Urothelium cell line (cell line): Measurements from ENCODE around the gene OR52E1.
"Not testable (repeated sequence)": the region's sequence is repeated elsewhere in the genome, so short reads cannot be mapped to it uniquely, and the experiment has no call there.

ENCODE experiments used
- DNase-seq: peaks from one replicate; pipeline ENCODE4 v3.0.0; 2011; ENCODE audit warnings: low spot score, mixed read lengths
- FAIRE-seq: peaks from 2 replicates; lab custom pipeline; 2011; peaks lifted over from hg19 to GRCh38; lab: Jason Lieb, UNC

Gene OR52E1

DNA sequence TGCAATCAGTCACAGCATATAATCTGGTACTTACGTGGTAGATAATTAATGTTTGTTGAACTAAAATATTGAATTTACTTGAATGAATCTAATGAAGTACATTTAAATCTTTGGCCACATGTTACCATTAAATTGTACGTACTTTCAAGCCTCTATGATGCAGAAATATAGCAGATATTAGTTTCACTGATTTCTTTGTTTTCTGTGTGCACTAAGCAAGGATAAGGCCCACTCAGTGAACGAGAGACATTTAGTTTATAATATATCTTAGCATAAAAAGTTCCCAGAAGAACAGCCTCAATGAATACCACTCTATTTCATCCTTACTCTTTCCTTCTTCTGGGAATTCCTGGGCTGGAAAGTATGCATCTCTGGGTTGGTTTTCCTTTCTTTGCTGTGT is at the start of gene OR52E1:
OR52E1 (plus strand) TSS at position 301 of the 400 bp plus-strand sequence.
- DNase-seq = no peak
- no peak for FAIRE-seq

- no peak for FAIRE-seq
- DNase-seq = no peak
Measured at GRCh38 chr11:5021996-5022395, 47.4 kb upstream of the OR52E1 start.

GRCh38 chr11:5036669-5037068 is 32.7 kb upstream of the OR52E1 start:
- FAIRE-seq = no peak
- DNase-seq = no peak

DNA sequence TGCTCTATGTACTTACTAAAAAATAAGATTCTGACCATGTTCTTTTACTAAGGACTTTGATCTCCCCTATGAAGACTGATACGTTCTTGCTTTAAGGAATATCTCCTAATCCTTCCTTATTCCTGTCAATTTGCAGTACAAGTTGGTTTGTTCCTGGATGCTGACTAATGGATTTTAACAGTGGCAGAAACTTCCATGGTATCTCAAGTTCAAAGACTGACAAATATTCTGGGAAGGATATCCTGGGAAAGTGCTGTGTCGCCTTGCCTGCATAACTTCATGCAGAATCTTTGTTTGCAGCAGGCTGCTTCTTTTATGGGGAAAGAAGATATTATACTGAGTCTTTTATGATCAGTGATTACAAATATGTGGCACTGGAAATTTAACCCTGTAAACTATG is 31.4 kb upstream of the OR52E1 start:
- DNase-seq (no peak), FAIRE-seq (no peak)

DNA sequence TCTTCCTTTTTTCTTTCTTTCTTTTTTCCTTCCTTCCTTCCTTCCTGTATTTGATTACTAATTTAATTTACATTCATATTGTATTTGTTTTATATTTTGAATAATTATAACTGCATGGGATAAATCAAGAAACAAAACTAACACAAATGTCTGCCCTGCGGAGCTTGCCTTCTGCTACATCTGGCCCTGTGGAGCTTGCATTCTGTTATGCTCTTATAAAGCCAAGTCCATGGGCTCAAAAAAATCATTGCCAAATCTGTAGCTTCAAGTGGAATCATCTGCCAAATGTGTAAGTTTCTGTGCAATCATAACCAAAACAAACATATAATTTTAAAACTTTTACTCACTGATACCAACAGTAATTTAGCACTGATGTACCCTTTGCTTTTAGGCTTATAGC is 31.0 kb upstream of the OR52E1 start:
- FAIRE-seq (no peak), DNase-seq (no peak)

DNA sequence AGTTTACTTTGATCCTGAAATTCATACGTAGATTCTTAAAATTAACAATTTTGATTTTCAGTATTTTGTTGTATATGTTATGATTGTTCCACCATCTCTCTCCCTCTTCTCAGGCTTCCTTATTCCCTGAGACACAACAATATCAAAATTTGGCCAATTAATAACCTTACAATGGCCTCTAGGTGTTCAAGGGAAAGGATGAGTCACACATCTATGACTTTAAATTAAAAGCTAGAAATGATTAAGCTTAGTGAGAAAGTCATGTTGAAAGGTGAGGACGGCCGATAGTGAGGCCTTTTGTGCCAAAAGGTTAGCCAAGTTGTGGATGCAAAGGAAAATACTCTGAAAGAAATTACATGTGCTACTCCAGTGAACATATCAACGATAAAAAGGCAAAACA is 28.5 kb upstream of the OR52E1 start:
- DNase-seq (no peak), FAIRE-seq (no peak)

GRCh38 chr11:5042091-5042490 is 27.3 kb upstream of the OR52E1 start:
- DNase-seq = no peak

GRCh38 chr11:5043380-5043779 is 26.0 kb upstream of the OR52E1 start:
- DNase-seq (no peak), FAIRE-seq (no peak)

More at GRCh38 chr11:5042091-5042490, 27.3 kb upstream of the OR52E1 start:
- FAIRE-seq = no peak

DNA sequence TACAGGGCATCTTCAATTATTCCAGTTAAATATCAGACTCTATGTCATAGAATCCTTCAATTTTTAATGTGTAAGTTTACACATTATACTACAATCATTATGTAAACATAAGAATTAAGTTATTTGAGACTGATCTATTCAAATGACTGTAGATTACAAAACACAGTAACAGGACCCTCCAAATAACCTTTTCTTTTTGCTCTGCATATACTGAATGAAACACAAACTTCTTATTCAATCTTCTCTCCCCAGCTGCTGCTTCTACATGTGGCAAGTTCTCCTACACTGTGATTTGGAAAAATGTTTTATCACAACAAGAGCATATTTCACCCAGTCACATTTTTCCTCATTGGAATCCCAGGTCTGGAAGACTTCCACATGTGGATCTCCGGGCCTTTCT is 23.1 kb upstream of the OR52E1 start, which contains the start of gene OR52J3:
OR52J3 (plus strand) TSS at position 301 of the 400 bp plus-strand sequence; CDS start at position 301, 0 bp downstream.
- no peak for FAIRE-seq
- no peak for DNase-seq

- DNase-seq (no peak), FAIRE-seq (no peak)
Measured at GRCh38 chr11:5046754-5047330, 22.5 kb upstream of the OR52E1 start.

DNA sequence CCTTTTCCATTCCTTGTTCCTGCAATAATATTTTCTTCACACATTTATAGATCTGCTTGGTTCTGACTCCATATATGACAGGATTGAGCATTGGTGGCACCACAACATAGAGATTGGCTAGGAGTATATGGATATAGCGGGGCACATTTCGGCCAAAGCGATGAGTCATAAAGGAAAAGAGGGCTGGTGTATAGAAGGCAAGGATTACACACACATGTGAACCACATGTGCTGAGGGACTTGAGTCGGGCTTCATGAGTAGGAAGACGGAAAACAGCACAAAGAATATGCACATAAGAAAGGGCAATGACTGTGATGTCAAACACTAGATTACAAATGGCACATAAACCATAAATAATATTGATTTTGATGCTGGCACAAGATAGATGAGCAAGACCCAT is 10.7 kb upstream of the OR52E1 start:
- not testable (repeated sequence) for DNase-seq, FAIRE-seq

DNA sequence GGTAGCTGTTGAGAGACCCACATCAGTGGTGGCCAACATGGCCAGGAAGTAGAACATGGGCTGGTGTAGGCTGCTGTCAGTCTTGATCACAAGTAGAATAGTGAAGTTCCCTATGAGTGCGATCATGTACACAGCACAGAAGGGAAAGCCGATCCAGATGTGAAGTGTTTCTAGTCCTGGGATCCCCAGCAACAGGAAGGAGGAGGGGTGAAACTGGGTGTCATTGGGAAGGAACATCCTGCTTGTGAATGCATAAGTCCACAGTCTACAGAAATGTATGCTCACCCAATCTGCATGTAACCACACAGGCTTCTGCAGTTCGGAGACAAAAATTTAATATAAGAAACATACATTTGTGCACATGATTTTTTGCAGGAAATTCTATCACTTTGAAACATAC is 10.0 kb upstream of the OR52E1 start, which contains the start of gene OR52E2:
OR52E2 (minus strand) TSS at position 237 of the 400 bp plus-strand sequence; CDS start at position 237, 0 bp downstream.
- FAIRE-seq = no peak

GRCh38 chr11:5065027-5065426 is 4.3 kb upstream of the OR52E1 start:
- FAIRE-seq = no peak

More for the DNA sequence above, 10.0 kb upstream of the OR52E1 start, which contains the start of gene OR52E2:
- no peak for DNase-seq

GRCh38 chr11:5071799-5072198 is 2.4 kb downstream of the OR52E1 start:
- DNase-seq (peak; percentile 7), FAIRE-seq (no peak)

More at GRCh38 chr11:5065027-5065426, 4.3 kb upstream of the OR52E1 start:
- no peak for DNase-seq

DNA sequence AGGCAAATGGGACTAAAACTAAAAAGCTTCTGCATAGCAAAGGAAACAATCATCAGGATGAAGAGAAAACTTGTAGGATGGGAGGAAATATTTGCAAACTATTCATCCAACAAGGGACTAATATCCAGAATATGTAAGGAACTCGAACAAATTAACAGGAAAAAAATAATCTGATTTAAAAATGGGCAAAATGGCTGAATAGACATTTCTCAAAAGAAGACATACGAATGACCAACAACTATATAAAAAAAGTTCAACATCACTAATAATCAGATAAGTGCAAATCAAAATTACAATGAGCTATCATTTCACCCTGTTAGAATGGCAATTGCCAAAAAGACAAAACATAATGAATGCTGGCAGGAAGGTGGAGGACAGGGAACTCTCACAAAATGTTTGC is 12.0 kb downstream of the OR52E1 start:
- no peak for DNase-seq
- FAIRE-seq = no peak

- DNase-seq = no peak
- FAIRE-seq = no peak
Measured at GRCh38 chr11:5083602-5084001, 14.2 kb downstream of the OR52E1 start.

DNA sequence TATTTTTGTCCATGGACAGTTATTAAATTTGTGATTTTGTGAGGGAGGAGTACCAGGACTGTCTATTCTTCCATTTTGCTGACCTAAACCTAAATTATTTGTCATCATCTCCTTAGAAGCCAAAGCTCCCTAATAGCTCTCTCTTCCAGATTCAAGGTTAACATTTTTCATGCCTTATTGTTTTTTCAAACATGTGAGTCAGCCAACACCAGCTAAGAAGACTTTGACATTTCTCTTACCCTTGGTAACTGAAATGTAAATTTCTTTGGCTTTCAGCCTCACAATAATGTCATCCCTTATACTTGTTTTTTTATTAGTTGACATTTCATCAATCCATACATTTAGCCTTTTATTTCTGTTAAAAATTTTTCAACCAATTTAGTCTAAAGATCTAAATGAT is 19.2 kb downstream of the OR52E1 start:
- no peak for FAIRE-seq
- DNase-seq = no peak

DNA sequence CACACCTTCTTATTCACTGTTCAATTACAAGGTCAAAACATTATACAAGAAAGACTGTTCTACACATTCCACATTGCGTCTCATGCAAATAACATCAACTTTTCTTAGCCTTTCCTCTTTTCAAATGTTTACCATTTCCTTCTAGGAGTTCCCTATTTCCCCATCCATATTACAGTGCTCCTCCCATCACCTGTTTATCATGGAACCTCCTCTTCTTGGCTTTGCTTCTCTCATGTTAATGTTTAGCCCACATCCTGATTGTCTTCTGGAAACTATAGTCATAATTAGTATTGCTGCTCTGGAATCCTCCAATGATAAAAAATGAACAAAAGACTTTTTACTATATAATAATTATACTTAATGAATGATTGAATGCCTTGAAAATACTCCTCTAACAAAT is 21.3 kb downstream of the OR52E1 start:
- no peak for DNase-seq
- no peak for FAIRE-seq

DNA sequence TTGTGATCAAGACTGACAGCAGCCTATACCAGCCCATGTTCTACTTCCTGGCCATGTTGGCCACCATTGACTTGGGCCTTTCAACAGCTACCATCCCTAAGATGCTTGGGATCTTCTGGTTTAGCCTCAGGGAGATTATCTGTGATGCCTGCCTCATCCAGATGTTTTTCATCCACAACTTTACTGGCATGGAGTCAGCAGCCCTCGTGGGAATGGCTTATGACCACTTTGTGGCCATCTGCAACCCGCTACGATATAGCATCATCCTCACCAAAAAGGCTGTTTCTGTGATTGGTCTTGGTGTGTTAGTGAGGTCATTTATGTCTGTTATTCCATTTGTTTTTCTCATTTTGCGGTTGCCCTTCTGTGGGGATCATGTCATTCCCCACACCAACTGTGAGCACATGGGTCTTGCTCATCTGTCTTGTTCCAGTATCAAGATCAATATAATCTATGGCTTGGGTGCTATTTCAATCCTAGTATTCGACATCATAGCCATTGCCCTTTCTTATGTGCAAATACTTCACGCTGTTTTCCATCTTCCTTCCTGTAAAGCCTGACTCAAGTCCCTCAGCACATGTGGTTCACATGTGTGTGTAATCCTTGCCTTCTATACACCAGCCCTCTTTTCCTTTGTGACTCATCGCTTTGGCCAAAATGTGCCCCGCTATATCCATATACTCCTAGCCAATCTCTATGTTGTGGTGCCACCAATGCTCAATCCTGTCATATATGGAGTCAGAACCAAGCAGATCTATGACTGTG is 23.6 kb downstream of the OR52E1 start:
- no peak for DNase-seq
- no peak for FAIRE-seq

GRCh38 chr11:5096011-5096410 is 26.6 kb downstream of the OR52E1 start:
- no peak for DNase-seq
- FAIRE-seq = no peak

DNA sequence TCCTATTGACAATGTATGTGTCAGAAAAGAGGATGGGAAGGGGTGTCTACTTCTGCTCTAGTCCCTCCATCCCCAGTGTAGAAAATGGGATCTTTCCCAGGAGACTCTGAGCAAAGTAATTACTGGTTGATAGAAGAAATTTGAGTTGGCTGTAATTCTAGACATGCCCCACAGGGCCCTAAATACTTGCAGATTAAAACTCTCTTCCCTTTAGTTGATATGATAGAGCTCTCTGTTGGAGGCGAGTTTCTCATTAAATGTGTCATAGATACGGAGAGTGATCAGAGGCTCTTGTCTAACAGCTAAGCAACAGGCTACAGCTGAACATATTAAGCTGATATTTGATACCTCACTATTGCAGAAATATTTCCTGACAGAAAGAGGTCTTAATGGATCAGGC is 32.9 kb downstream of the OR52E1 start:
- FAIRE-seq = no peak
- DNase-seq = no peak

DNA sequence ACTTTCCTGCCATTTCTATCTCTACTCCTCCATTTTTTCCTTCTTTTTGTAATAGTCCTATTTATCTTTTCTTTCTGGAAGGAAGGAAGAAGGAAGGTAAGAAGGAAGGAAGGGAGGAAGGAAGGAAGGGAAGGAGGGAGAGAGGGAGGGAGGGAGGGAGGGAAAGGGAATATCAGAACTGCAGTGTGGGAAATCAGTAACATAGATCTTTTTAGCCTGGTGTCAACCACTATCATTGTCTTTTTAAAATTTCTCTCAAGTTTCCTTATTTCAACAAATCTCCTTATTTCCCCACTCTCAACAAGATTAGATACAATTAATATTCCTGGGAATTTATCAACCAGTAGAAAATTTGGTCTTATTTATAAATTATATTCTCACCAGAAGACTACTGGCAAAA is 33.7 kb downstream of the OR52E1 start:
- no peak for FAIRE-seq
- no peak for DNase-seq
